Measurements from ENCODE around the gene DMPK.
"Not testable (repeated sequence)": the region's sequence is repeated elsewhere in the genome, so short reads cannot be mapped to it uniquely, and the experiment has no call there.

Gene DMPK

GRCh38 chr19:45757695-45758094, 24.6 kb downstream of the DMPK start:
- no peak for DNase-seq (ENCODE audit: low read depth)
- no peak overlapping the region for H3K4me3 ChIP-seq (ENCODE audit: low read depth, low read length)
- TF ChIP-seq CTCF (IDR thresholded peaks at IDR 0.05; ENCODE audit: low read depth, low read length, missing control alignments): no peak

GRCh38 chr19:45754323-45754722, 28.0 kb downstream of the DMPK start:
- TF ChIP-seq CTCF (IDR thresholded peaks at IDR 0.05; ENCODE audit: low read depth, low read length, missing control alignments): no peak
- no peak for DNase-seq (ENCODE audit: low read depth)
- no peak overlapping the region for H3K4me3 ChIP-seq (ENCODE audit: low read depth, low read length)

GRCh38 chr19:45753548-45753947, 28.7 kb downstream of the DMPK start:
- no peak for DNase-seq (ENCODE audit: low read depth)

GRCh38 chr19:45752639-45753038, 29.7 kb downstream of the DMPK start:
- TF ChIP-seq CTCF (IDR thresholded peaks at IDR 0.05; ENCODE audit: low read depth, low read length, missing control alignments): no peak
- no peak overlapping the region for H3K4me3 ChIP-seq (ENCODE audit: low read depth, low read length)
- no peak for DNase-seq (ENCODE audit: low read depth)

More at GRCh38 chr19:45753548-45753947, 28.7 kb downstream of the DMPK start:
- H3K4me3 ChIP-seq (ENCODE audit: low read depth, low read length): no peak overlapping the region
- TF ChIP-seq CTCF (IDR thresholded peaks at IDR 0.05; ENCODE audit: low read depth, low read length, missing control alignments): peak; percentile 15

- not testable (repeated sequence) for H3K4me3 ChIP-seq (ENCODE audit: low read depth, low read length); DNase-seq (ENCODE audit: low read depth)
Measured at GRCh38 chr19:45751483-45751882, 30.8 kb downstream of the DMPK start.

- no peak overlapping the region for H3K4me3 ChIP-seq (ENCODE audit: low read depth, low read length)
- DNase-seq (ENCODE audit: low read depth): no peak
- TF ChIP-seq CTCF (IDR thresholded peaks at IDR 0.05; ENCODE audit: low read depth, low read length, missing control alignments): no peak
Measured at GRCh38 chr19:45747513-45747912, 34.8 kb downstream of the DMPK start.

GRCh38 chr19:45746866-45747265, 35.4 kb downstream of the DMPK start:
- no peak for DNase-seq (ENCODE audit: low read depth)
- no peak overlapping the region for H3K4me3 ChIP-seq (ENCODE audit: low read depth, low read length)
- TF ChIP-seq CTCF (IDR thresholded peaks at IDR 0.05; ENCODE audit: low read depth, low read length, missing control alignments): no peak

- no peak for DNase-seq (ENCODE audit: low read depth)
- TF ChIP-seq CTCF (IDR thresholded peaks at IDR 0.05; ENCODE audit: low read depth, low read length, missing control alignments): no peak
- no peak overlapping the region for H3K4me3 ChIP-seq (ENCODE audit: low read depth, low read length)
Measured at GRCh38 chr19:45745606-45746005, 36.7 kb downstream of the DMPK start.
